HepG2 (cell line): Measurements from ENCODE around the gene ACSF3. TPM values are rescaled to one million over a fixed set of nuclear protein-coding genes. Genes with fewer than 3 reads are reported as not detected.

Source experiments
- ARID3A ChIP-seq: IDR thresholded peaks from 2 replicates; pipeline ENCODE4 v1.6.1; 2012; ENCODE audit warnings: low read depth, low read length, improper control_type of control experiment
- ATF4 ChIP-seq, 2 experiments: fragments of 450-650 bp in 1 of 2; sonication (generic) in 1 of 2; formaldehyde crosslinking; IDR thresholded peaks; 2 replicates each; pipeline versions ENCODE4 v1.5.0 to v1.8.0; 2020 to 2022; ENCODE audit warnings: mild to moderate bottlenecking in 1 of 2, missing genetic modification reagents in 1 of 2
- CHCHD3 ChIP-seq: sonication (generic); formaldehyde crosslinking; IDR thresholded peaks from 2 replicates; pipeline ENCODE4 v1.8.0; 2022; ENCODE audit warnings: mild to moderate bottlenecking, missing genetic modification reagents, moderate library complexity
- ETS1 ChIP-seq: sonication (generic); formaldehyde crosslinking; IDR thresholded peaks from 2 replicates; pipeline ENCODE4 v1.4.0; 2020; ENCODE audit warnings: missing genetic modification reagents
- MAZ ChIP-seq, 2 experiments: sonication (generic) in 1 of 2; formaldehyde crosslinking in 1 of 2; IDR thresholded peaks; 2 replicates each; pipeline versions ENCODE4 v1.5.0 to v1.6.1; 2012 to 2020; ENCODE audit warnings: low read depth in 2 of 2, mild to moderate bottlenecking in 2 of 2, borderline replicate concordance in 1 of 2, improper control_type of control experiment in 1 of 2, low read length in 1 of 2, missing genetic modification reagents in 1 of 2, moderate library complexity in 1 of 2
- MYNN ChIP-seq: sonication (generic); formaldehyde crosslinking; IDR thresholded peaks from 2 replicates; pipeline ENCODE4 v1.4.0; 2020; ENCODE audit warnings: mild to moderate bottlenecking, low read depth, missing genetic modification reagents
- STAT6 ChIP-seq: sonication (generic); formaldehyde crosslinking; IDR thresholded peaks from 2 replicates; pipeline ENCODE4 v1.4.0; 2020; ENCODE audit warnings: missing genetic modification reagents, mild to moderate bottlenecking, borderline replicate concordance
- XRCC5 ChIP-seq: fragments of 200-400 bp; formaldehyde crosslinking; optimal IDR thresholded peaks from 2 replicates; pipeline ENCODE3; 2017; ENCODE audit warnings: mild to moderate bottlenecking, low read length
- ZBTB20 ChIP-seq: sonication (generic); formaldehyde crosslinking; IDR thresholded peaks from 2 replicates; pipeline ENCODE4 v1.8.1; 2023; ENCODE audit warnings: missing genetic modification reagents, low read depth, mild to moderate bottlenecking, borderline replicate concordance
- ZFP36L1 ChIP-seq: sonication (generic); formaldehyde crosslinking; IDR thresholded peaks from 2 replicates; pipeline ENCODE4 v1.8.0; 2022; ENCODE audit warnings: mild to moderate bottlenecking, missing genetic modification reagents, moderate library complexity
- ZFYVE20 ChIP-seq: sonication (generic); formaldehyde crosslinking; IDR thresholded peaks from 2 replicates; pipeline ENCODE4 v1.8.0; 2023; ENCODE audit warnings: low read depth, mild to moderate bottlenecking, moderate library complexity, missing genetic modification reagents, borderline replicate concordance
- ZHX1 ChIP-seq: sonication (generic); formaldehyde crosslinking; IDR thresholded peaks from 2 replicates; pipeline ENCODE4 v1.8.1; 2022; ENCODE audit warnings: low read depth, mild to moderate bottlenecking, missing genetic modification reagents
- ZNF207 ChIP-seq: fragments of 450-650 bp; IDR thresholded peaks from 2 replicates; pipeline ENCODE4 v1.6.1; 2016; ENCODE audit warnings: antibody characterized with exemption, borderline replicate concordance
- ZNF431 ChIP-seq: sonication (generic); formaldehyde crosslinking; IDR thresholded peaks from 2 replicates; pipeline ENCODE4 v1.9.0; 2022; ENCODE audit warnings: missing genetic modification reagents, low read depth, mild to moderate bottlenecking, borderline replicate concordance
- ZNF441 ChIP-seq: sonication (generic); formaldehyde crosslinking; IDR thresholded peaks from 2 replicates; pipeline ENCODE4 v1.7.0; 2021; ENCODE audit warnings: missing genetic modification reagents, borderline replicate concordance
- polyA plus RNA-seq, 8 experiments: library from polyadenylated mRNA; depleted of rRNA in 3 of 8; stranded (reverse) in 7 of 8; unstranded in 1 of 8; fragments of >200 nt; fragmentation: Illumina TruSeq in 4 of 8; extraction: Trizol in 4 of 8; gene quantifications; 2 replicates each; pipeline versions ENCODE4 v1.2.1 to v1.2.3, GENCODE V29; 2011 to 2016; ENCODE audit warnings: low read depth in 4 of 8, missing spikeins in 1 of 8, mixed read lengths in 1 of 8; ENCODE audit not compliant: insufficient read depth in 1 of 8
- total RNA-seq, 5 experiments: library from RNA; depleted of rRNA; stranded (reverse); fragments of >200 nt; fragmentation: Illumina TruSeq; extraction: Trizol; gene quantifications; 2 replicates each; pipeline ENCODE4 v1.2.3, GENCODE V29; 2016; ENCODE audit warnings: low read depth in 1 of 5

ACSF3 gene
- total and polyA plus RNA-seq, 2 of the 13 experiments (the other 11 are each of a cell fraction or from before 2014, with no cell fraction given): 14.9 to 30.6 TPM

GRCh38 chr16:89093602-89094251 is at the start of gene ACSF3 (continued):
- TF ChIP-seq ZFYVE20 (CRISPR knock-in tag) (peak; percentile 70; the same call in 1 of the 2 replicates), ZBTB20 (CRISPR knock-in tag) (no peak; the same call in 1 of the 2 replicates), ZHX1 (CRISPR knock-in tag) (peak; percentile 41; the same call in 1 of the 2 replicates), ZNF431 (peak; percentile 96), ZNF207 (no peak), ZNF441 (CRISPR knock-in tag) (peak; percentile 79), ZFP36L1 (CRISPR knock-in tag) (no peak), ARID3A (no peak), ETS1 (CRISPR knock-in tag) (peak; percentile 65; the same call in 1 of the 2 replicates), CHCHD3 (CRISPR knock-in tag) (peak; percentile 83), XRCC5 (peak; percentile 91), ATF4 (CRISPR knock-in tag; IDR thresholded peaks at IDR 0.05) (no peak), STAT6 (CRISPR knock-in tag) (no peak), MYNN (CRISPR knock-in tag) (no peak), MAZ (IDR thresholded peaks at IDR 0.05; ENCODE audit: borderline replicate concordance, low read depth, low read length) (peak; percentile 65), MAZ (CRISPR knock-in tag; IDR thresholded peaks at IDR 0.05; ENCODE audit: low read depth) (peak; percentile 90)
